Mononuclear cell (primary cell): Measurements from ENCODE around the gene EPDR1. TPM values are rescaled to one million over a fixed set of nuclear protein-coding genes. Genes with fewer than 3 reads are reported as not detected.

ENCODE experiments used
- H3K27me3 ChIP-seq: 2 replicates; pipeline ENCODE4 v1.6.0; 2011; ENCODE audit warnings: low read length, control low read depth; ENCODE audit not compliant: insufficient read depth
- H3K4me1 ChIP-seq: 2 replicates; pipeline ENCODE4 v1.5.1; 2011; ENCODE audit warnings: mild to moderate bottlenecking, low read length, control low read depth; ENCODE audit not compliant: insufficient read depth
- H3K4me3 ChIP-seq: 2 replicates; pipeline ENCODE4 v1.5.1; 2011; ENCODE audit warnings: mild to moderate bottlenecking, low read length, moderate library complexity
- H3K9me3 ChIP-seq: 2 replicates; pipeline ENCODE4 v1.5.1; 2011; ENCODE audit warnings: low read depth, mild to moderate bottlenecking, control low read depth, low read length
- total RNA-seq: library from RNA; depleted of rRNA; stranded (reverse); fragments of >200 nt; gene quantifications from one replicate; pipeline ENCODE4 v1.2.3, GENCODE V29; 2012

The EPDR1 gene
- total RNA-seq, 1 donor = 0.42 TPM

DNA sequence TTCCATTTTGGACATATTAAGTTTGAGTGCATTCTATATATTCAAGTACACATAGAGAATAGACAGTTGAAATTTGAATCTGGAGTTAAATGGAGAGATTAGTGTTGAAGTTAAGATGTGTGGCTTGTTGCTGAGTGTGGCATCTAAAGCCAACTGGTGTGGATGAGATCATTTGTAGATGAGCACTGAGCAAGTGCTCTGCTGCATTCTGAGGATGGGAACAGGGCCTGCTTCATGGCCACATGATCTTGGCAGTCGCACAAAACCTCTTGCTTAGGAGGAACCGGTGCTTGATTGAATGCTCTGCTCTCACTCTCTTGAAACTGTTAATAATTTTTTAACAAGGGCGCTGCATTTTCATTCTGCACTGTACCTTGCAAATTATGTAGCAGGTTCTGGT, 62.0 kb downstream of the EPDR1 start:
- H3K27me3 ChIP-seq = no peaks in the 10 kb centered on the region
- no peak overlapping the region for H3K4me3 ChIP-seq
- no peaks in the 10 kb centered on the region for H3K9me3 ChIP-seq
- no peaks in the 10 kb centered on the region for H3K4me1 ChIP-seq

DNA sequence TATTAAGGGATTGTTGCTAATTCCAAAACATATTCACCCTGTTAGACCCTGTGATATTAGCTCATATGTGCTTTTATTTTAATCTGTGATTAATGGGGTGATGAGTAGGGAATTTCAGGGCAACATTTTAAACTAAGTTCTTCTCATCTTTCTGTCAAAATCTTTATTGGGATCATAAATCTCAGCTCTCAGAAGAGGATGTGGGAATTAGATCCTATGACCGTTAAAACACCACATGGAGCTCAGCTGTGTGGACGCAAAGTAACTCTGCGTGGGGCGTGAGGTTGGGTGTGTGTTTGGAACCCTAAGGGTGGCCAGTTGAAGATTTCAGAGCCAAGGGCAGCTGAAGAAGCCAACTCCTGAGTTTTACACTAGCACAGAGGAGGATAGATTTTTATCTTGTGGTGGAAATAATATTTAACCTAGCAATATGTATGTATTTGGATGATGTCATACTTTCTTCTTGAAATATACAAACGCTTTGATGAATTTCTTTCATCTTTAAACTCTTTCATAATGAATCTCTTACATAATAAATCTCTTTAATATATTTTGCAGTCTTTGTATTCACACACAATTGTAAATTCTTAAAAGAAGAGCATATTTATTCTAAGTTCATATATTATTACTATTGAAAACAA, 64.4 kb downstream of the EPDR1 start:
- H3K4me3 ChIP-seq = no peak overlapping the region
- no peaks in the 10 kb centered on the region for H3K4me1 ChIP-seq
- H3K9me3 ChIP-seq = no peaks in the 10 kb centered on the region
- no peaks in the 10 kb centered on the region for H3K27me3 ChIP-seq

DNA sequence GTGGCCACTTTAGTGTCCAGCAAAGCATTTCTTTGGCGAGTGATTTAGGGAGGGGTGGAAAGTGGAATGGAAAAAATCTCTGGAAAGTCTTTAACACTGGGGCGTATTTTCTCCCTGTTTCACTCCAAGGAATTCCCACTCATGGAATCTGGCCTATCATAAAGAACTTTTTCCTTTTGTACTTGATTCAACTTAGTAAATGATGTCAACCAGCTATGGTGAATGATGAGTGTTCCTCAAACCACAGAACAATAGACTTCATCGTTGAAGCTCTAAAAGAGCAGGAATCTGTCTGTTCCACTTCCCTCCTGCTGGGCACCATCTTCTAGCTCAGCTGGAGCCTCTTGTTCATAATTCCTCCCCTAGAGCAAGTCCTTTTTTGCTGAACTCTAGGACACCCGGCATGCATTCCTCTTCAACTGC, 66.5 kb downstream of the EPDR1 start:
- Histone ChIP-seq H3K27me3 (no peaks in the 10 kb centered on the region), H3K4me3 (no peak overlapping the region), H3K4me1 (no peaks in the 10 kb centered on the region), H3K9me3 (no peaks in the 10 kb centered on the region)

DNA sequence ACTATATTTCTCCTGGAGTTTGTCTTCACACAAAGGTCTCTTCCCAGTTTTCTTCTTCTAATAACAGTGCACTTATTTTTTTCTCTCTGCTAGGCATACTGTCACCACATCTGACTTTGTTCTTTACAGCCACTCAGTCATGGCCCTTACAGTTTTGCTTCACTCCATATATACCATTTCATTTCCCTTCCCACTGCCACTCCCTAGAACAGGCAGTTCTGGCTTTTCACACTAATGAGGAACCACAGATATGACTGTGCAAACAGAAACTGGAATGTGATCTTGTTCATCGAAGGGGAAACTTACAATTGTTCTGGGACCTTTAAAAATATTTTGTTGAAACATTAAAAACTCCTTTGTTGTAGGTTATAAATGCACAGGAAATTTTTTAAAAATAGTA, 67.3 kb downstream of the EPDR1 start:
- no peaks in the 10 kb centered on the region for H3K27me3 ChIP-seq
- H3K4me1 ChIP-seq = no peaks in the 10 kb centered on the region
- H3K9me3 ChIP-seq = no peaks in the 10 kb centered on the region
- no peak overlapping the region for H3K4me3 ChIP-seq

DNA sequence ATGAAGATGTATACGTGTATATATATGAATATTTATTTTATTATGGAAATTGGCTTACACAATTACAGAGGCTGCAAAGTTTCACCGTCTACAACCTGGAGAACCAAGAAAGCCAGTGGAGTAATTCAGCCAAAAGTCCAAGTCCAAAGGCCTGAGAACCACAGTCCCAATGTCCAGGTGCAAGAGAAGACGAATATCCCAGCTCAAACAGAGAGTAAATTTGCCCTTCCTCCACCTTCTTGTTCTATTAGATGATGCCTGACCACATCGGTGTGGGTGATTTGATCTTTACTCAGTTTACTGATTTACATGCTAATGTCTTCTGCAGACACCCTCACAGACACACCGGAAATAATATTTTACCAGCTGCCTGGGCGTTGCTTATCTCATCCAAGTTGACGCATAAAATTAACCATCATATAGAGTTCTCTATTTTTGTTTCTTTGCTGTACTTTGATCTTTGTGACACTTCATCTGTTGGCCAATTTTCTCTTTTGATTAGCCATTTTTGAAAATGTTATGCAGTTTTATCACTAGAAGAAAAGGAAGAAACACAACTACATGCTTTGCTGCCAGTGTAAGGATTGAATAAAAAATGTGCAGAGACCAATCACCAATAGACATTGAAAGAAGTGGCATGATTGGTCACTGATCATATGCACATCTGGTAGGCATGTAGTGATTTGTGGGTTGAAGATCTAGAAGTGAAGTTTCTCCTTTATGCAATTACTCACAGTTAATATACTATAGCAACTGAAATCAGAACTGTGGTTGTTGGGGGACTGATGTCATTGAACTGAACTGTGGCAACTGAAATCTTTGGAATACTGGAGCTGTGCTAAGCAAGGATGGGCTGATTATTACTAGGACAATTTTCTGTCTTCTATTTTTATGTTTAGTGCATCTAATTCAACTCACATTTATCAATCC, 68.5 kb downstream of the EPDR1 start:
- Histone ChIP-seq H3K27me3 (no peaks in the 10 kb centered on the region), H3K4me1 (no peaks in the 10 kb centered on the region), H3K4me3 (no peak overlapping the region), H3K9me3 (no peaks in the 10 kb centered on the region)

DNA sequence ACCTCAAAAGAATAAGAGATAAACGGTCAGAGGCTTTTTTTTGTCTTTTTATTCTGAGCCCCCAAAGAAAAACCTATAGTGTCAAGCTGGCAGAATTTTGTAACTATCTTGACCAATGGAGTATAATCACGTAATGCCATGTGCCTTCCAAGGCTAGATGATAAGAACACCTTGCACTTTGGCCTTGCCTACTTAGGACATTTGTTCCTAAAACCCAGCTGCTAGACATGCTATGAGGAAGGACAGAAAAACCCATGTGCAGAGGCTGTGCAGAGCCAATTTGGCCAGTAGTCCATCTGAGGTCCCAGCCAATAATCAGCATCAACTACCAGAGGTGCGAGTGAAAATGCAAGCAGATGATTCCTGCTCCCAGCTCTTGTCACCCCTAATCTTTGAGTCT, 69.9 kb downstream of the EPDR1 start:
- no peaks in the 10 kb centered on the region for H3K27me3 ChIP-seq

DNA sequence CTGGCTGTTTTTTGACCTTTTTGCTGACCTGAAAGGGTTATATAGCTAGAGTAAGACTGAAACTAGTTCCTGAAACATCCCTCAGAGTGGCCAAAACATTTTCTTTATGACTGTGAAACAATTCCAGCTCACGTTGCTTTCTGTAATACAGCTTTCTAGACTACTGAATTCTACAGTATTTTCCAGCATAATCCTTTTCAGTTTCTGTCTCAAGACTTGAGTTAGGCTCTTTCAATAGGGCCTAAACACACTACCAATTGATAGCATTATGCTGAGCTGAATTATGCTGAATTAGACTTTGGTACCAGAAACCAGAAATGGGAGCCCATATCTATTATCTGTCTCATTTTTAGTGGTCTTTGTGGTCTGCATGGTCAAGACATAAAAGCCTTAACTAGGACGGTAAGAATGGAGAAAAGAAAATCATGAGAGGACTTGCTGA, 72.6 kb downstream of the EPDR1 start:
- Histone ChIP-seq H3K4me3 (no peak overlapping the region), H3K9me3 (no peaks in the 10 kb centered on the region), H3K27me3 (no peaks in the 10 kb centered on the region), H3K4me1 (no peaks in the 10 kb centered on the region)

More for the DNA sequence above, 69.9 kb downstream of the EPDR1 start:
- no peaks in the 10 kb centered on the region for H3K4me1 ChIP-seq
- no peak overlapping the region for H3K4me3 ChIP-seq
- no peaks in the 10 kb centered on the region for H3K9me3 ChIP-seq

DNA sequence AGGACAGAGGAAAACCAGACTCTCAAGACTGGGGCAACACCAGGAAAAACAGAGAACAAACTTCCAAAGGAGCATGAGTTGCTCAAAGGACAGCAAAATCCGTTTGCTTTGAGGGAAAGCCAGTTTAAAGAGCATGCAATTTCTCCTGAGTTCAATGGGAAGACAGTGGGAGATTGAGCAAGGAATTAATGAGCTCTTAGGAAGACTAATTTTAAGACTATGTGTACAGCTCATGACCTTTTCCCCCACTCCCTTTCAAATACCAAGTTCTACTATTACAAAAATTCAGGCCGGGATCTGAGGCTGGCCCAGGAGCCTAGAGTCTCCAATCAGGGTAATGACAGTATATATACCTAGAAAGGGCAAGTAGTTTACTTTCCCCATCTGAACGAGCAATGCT, 79.2 kb downstream of the EPDR1 start:
- H3K9me3 ChIP-seq = no peaks in the 10 kb centered on the region
- H3K4me3 ChIP-seq = no peak overlapping the region
- H3K4me1 ChIP-seq = no peaks in the 10 kb centered on the region
- H3K27me3 ChIP-seq = no peaks in the 10 kb centered on the region

DNA sequence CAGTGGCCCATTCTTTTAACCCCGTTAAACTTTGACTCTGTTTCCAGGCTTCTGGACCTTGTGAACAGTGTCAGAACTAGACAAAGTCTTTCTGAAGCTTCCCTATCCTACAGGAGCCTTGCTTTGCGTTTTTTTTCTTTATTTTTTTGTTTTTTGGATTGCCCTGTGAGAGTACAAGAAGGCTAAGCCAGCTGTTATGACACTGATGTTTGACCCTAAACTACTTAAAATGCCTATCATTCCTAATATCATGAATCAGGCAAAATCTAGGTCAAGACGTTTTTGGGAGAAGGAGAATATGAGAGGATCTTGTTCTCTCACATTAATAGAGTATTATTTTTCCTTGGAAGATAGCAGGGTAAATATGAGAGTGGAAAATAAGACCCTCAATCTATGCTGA, 79.8 kb downstream of the EPDR1 start:
- Histone ChIP-seq H3K4me1 (no peaks in the 10 kb centered on the region), H3K9me3 (no peaks in the 10 kb centered on the region), H3K4me3 (no peak overlapping the region), H3K27me3 (no peaks in the 10 kb centered on the region)

Other genes starting within 250 kb of the EPDR1 start
- 3.8 TPM for gene GPR141, start 236.9 kb upstream of the EPDR1 start, total RNA-seq
- 1.7 TPM for gene NME8, start 72.0 kb upstream of the EPDR1 start, total RNA-seq
- not detected for gene SFRP4, start 3.8 kb upstream of the EPDR1 start, total RNA-seq